GM12874 (cell line): Measurements from ENCODE around the gene TSPO.

ENCODE experiments used
- CTCF ChIP-seq: IDR thresholded peaks from 2 replicates; pipeline ENCODE4 v1.5.1; 2011; ENCODE audit warnings: low read depth, mild to moderate bottlenecking, control low read depth, low read length, moderate library complexity; ENCODE audit not compliant: insufficient read depth

Gene TSPO

GRCh38 chr22:43209971-43210370, 58.6 kb downstream of the TSPO start:
- TF ChIP-seq CTCF = no peak

GRCh38 chr22:43210631-43211515, 59.5 kb downstream of the TSPO start:
- no peak for TF ChIP-seq CTCF

- TF ChIP-seq CTCF = no peak
Measured at GRCh38 chr22:43211941-43212433, 60.6 kb downstream of the TSPO start.

- TF ChIP-seq CTCF = no peak
Measured at GRCh38 chr22:43212434-43212952, 61.1 kb downstream of the TSPO start.
